Mesenchymal stem cell (in vitro differentiated cells and primary cell): Measurements from ENCODE around the gene KDM4C.

ENCODE experiments used
- DNase-seq: peaks from one replicate; pipeline ENCODE4 v3.0.0-alpha.2; 2013
- H2AFZ ChIP-seq: one replicate; pipeline ENCODE4 v1.6.1; 2013; ENCODE audit warnings: low read depth, mild to moderate bottlenecking, control low read depth, inconsistent platforms, low read length, moderate library complexity
- H2AK5ac ChIP-seq: 2 replicates; pipeline ENCODE4 v1.6.1; 2013; ENCODE audit warnings: low read length, moderate library complexity, mild to moderate bottlenecking, inconsistent platforms; ENCODE audit not compliant: severe bottlenecking
- H2BK120ac ChIP-seq: one replicate; pipeline ENCODE4 v1.6.1; 2013; ENCODE audit warnings: low read depth, mild to moderate bottlenecking, inconsistent platforms, low read length, moderate library complexity
- H2BK12ac ChIP-seq, 2 experiments: one replicate each; pipeline ENCODE4 v1.6.1; 2013; ENCODE audit warnings: inconsistent platforms in 2 of 2, low read length in 2 of 2, mild to moderate bottlenecking in 2 of 2, moderate library complexity in 2 of 2, control low read depth in 1 of 2
- H2BK15ac ChIP-seq: one replicate; pipeline ENCODE4 v1.6.1; 2013; ENCODE audit warnings: mild to moderate bottlenecking, low read depth, inconsistent platforms; ENCODE audit not compliant: poor library complexity, severe bottlenecking
- H2BK5ac ChIP-seq: 2 replicates; pipeline ENCODE4 v1.6.1; 2013; ENCODE audit warnings: low read depth, mild to moderate bottlenecking, low read length, control low read depth, inconsistent platforms; ENCODE audit not compliant: poor library complexity, severe bottlenecking
- H3K14ac ChIP-seq, 2 experiments: one replicate each; pipeline ENCODE4 v1.6.1; 2013; ENCODE audit warnings: inconsistent platforms in 2 of 2, low read length in 2 of 2, control low read depth in 1 of 2, mild to moderate bottlenecking in 1 of 2, moderate library complexity in 1 of 2
- H3K18ac ChIP-seq, 2 experiments: one replicate each; pipeline ENCODE4 v1.6.1; 2013; ENCODE audit warnings: inconsistent platforms in 2 of 2, low read length in 2 of 2, control low read depth in 1 of 2, low read depth in 1 of 2, mild to moderate bottlenecking in 1 of 2
- H3K23ac ChIP-seq, 2 experiments: one replicate each; pipeline ENCODE4 v1.6.1; 2013; ENCODE audit warnings: inconsistent platforms in 2 of 2, low read length in 2 of 2, mild to moderate bottlenecking in 2 of 2, moderate library complexity in 2 of 2, control low read depth in 1 of 2
- H3K27ac ChIP-seq: 2 replicates; pipeline ENCODE4 v1.5.1; 2013; ENCODE audit warnings: mild to moderate bottlenecking, moderate library complexity, low read length, control low read depth, inconsistent platforms; ENCODE audit not compliant: poor library complexity, severe bottlenecking
- H3K27me3 ChIP-seq, 2 experiments: 2 replicates each; pipeline versions ENCODE4 v1.6.1 to v1.7.0; 2013; ENCODE audit warnings: low read length in 2 of 2, mild to moderate bottlenecking in 2 of 2, moderate library complexity in 2 of 2, control low read depth in 1 of 2, inconsistent platforms in 1 of 2; ENCODE audit not compliant: control insufficient read depth in 1 of 2, insufficient read depth in 1 of 2
- H3K36me3 ChIP-seq, 2 experiments: 2 replicates each; pipeline versions ENCODE4 v1.6.1 to v1.7.0; 2013; ENCODE audit warnings: low read length in 2 of 2, control low read depth in 1 of 2, inconsistent platforms in 1 of 2, low read depth in 1 of 2, mild to moderate bottlenecking in 1 of 2; ENCODE audit not compliant: insufficient read depth in 2 of 2, control insufficient read depth in 1 of 2
- H3K4ac ChIP-seq, 2 experiments: one replicate each; pipeline ENCODE4 v1.6.1; 2013; ENCODE audit warnings: inconsistent platforms in 2 of 2, low read length in 2 of 2, mild to moderate bottlenecking in 2 of 2, moderate library complexity in 2 of 2, control low read depth in 1 of 2, low read depth in 1 of 2
- H3K4me1 ChIP-seq: 2 replicates; pipeline ENCODE4 v1.6.1; 2013; ENCODE audit warnings: low read depth, low read length, control low read depth; ENCODE audit not compliant: control insufficient read depth, insufficient read depth
- H3K4me2 ChIP-seq: 2 replicates; pipeline ENCODE4 v1.6.1; 2013; ENCODE audit warnings: low read length, mild to moderate bottlenecking, inconsistent platforms; ENCODE audit not compliant: poor library complexity, severe bottlenecking
- H3K4me3 ChIP-seq, 2 experiments: 2 replicates each; pipeline versions ENCODE4 v1.5.1 to v1.7.0; 2013; ENCODE audit warnings: low read length in 2 of 2, mild to moderate bottlenecking in 2 of 2, control low read depth in 1 of 2, low read depth in 1 of 2; ENCODE audit not compliant: insufficient read depth in 1 of 2
- H3K79me1 ChIP-seq: replicated peaks from 2 replicates; pipeline ENCODE4 v1.6.1; 2013; ENCODE audit warnings: mild to moderate bottlenecking, control low read depth, low read length, inconsistent platforms; ENCODE audit not compliant: poor library complexity, severe bottlenecking
- H3K9ac ChIP-seq: 2 replicates; pipeline ENCODE4 v1.7.0; 2013; ENCODE audit warnings: mild to moderate bottlenecking, low read length, moderate library complexity
- H3K9me3 ChIP-seq: 2 replicates; pipeline ENCODE4 v1.7.0; 2013; ENCODE audit warnings: mild to moderate bottlenecking, low read length; ENCODE audit not compliant: control insufficient read depth
- H4K8ac ChIP-seq: one replicate; pipeline ENCODE4 v1.6.1; 2013; ENCODE audit warnings: inconsistent platforms, mild to moderate bottlenecking, low read length, moderate library complexity
- H4K91ac ChIP-seq: one replicate; pipeline ENCODE4 v1.6.1; 2013; ENCODE audit warnings: mild to moderate bottlenecking, low read length, inconsistent platforms
- WGBS: methylation state at CpG from one replicate; pipeline ENCODE4 v1.1.7; 2013; ENCODE audit warnings: mixed read lengths; 5-methylcytosine and 5-hydroxymethylcytosine counted together

The KDM4C gene

GRCh38 chr9:6855860-6856259 is 98.1 kb downstream of the KDM4C start:
- Histone ChIP-seq H3K9ac (no peak overlapping the region), H3K27ac (no peak overlapping the region), H3K4ac (no peak overlapping the region), H2BK120ac (no peak overlapping the region), H2BK15ac (no peak overlapping the region), H2BK5ac (no peak overlapping the region), H2AFZ (no peak overlapping the region), H3K27me3 (no peaks in the 10 kb centered on the region), H3K9me3 (no peaks in the 10 kb centered on the region), H3K14ac (no peak overlapping the region), H3K4me1 (peaks cover 8% of the 10 kb centered on the region), H2BK12ac (no peak overlapping the region), H2AK5ac (no peak overlapping the region), H4K8ac (no peak overlapping the region), H3K18ac (peak overlapping the region in 1 of 2 experiments; percentile 24), H3K4me2 (no peak overlapping the region), H4K91ac (no peak overlapping the region), H3K4me3 (no peak overlapping the region), H3K23ac (no peak overlapping the region), H3K79me1 (peaks cover 8% of the 10 kb centered on the region), H3K36me3 (no peaks in the 10 kb centered on the region)
- 100% methylated on average over 2 of the region's 3 CpGs for WGBS
- DNase-seq, result no peak

GRCh38 chr9:6864102-6864501 is 106.3 kb downstream of the KDM4C start:
- no CpG with 5 or more reads among the region's 1 CpG for WGBS
- Histone ChIP-seq H3K4ac (no peak overlapping the region), H2BK120ac (no peak overlapping the region), H3K9me3 (peaks cover 24% of the 10 kb centered on the region), H3K4me2 (no peak overlapping the region), H2BK15ac (no peak overlapping the region), H3K27me3 (no peaks in the 10 kb centered on the region), H3K4me1 (no peaks in the 10 kb centered on the region), H2BK12ac (no peak overlapping the region), H2BK5ac (no peak overlapping the region), H3K4me3 (no peak overlapping the region), H2AFZ (no peak overlapping the region), H3K79me1 (peaks cover 10% of the 10 kb centered on the region), H4K91ac (no peak overlapping the region), H3K36me3 (peaks cover 6 to 8% of the 10 kb centered on the region in 2 experiments), H3K18ac (no peak overlapping the region), H3K14ac (no peak overlapping the region), H3K9ac (no peak overlapping the region), H2AK5ac (no peak overlapping the region), H3K27ac (no peak overlapping the region), H3K23ac (no peak overlapping the region), H4K8ac (no peak overlapping the region)
- no peak for DNase-seq

GRCh38 chr9:6869081-6869948 is 111.5 kb downstream of the KDM4C start:
- 73% methylated on average over 3 of the region's 5 CpGs for WGBS

GRCh38 chr9:6870149-6870548 is 112.4 kb downstream of the KDM4C start:
- Histone ChIP-seq H2BK15ac (no peak overlapping the region), H3K23ac (no peak overlapping the region), H4K91ac (no peak overlapping the region), H2AK5ac (no peak overlapping the region), H2AFZ (no peak overlapping the region), H2BK120ac (no peak overlapping the region), H3K4me3 (no peak overlapping the region), H3K27ac (no peak overlapping the region), H2BK5ac (no peak overlapping the region), H4K8ac (no peak overlapping the region), H3K4ac (no peak overlapping the region), H3K79me1 (peaks cover 21% of the 10 kb centered on the region), H3K14ac (no peak overlapping the region), H3K9ac (no peak overlapping the region), H3K36me3 (peaks cover 0 to 5% of the 10 kb centered on the region in 2 experiments), H3K27me3 (no peaks in the 10 kb centered on the region), H3K4me2 (no peak overlapping the region), H3K4me1 (no peaks in the 10 kb centered on the region), H3K9me3 (peaks cover 3% of the 10 kb centered on the region), H2BK12ac (no peak overlapping the region), H3K18ac (no peak overlapping the region)
- WGBS, result 100% methylated on average over 1 of the region's 1 CpG
- DNase-seq, result no peak

More at GRCh38 chr9:6869081-6869948, 111.5 kb downstream of the KDM4C start:
- H3K36me3 ChIP-seq, result peaks cover 0 to 5% of the 10 kb centered on the region in 2 experiments
- H2BK12ac ChIP-seq, result no peak overlapping the region
- no peak overlapping the region for H2AFZ ChIP-seq
- no peak overlapping the region for H2AK5ac ChIP-seq
- H3K4ac ChIP-seq, result no peak overlapping the region
- no peak overlapping the region for H3K23ac ChIP-seq
- H2BK15ac ChIP-seq, result no peak overlapping the region
- no peak overlapping the region for H3K9ac ChIP-seq
- no peaks in the 10 kb centered on the region for H3K27me3 ChIP-seq
- H3K4me1 ChIP-seq, result no peaks in the 10 kb centered on the region
- H3K79me1 ChIP-seq, result peaks cover 15% of the 10 kb centered on the region
- H4K91ac ChIP-seq, result no peak overlapping the region
- no peak overlapping the region for H3K4me3 ChIP-seq
- peaks cover 9% of the 10 kb centered on the region for H3K9me3 ChIP-seq
- H3K4me2 ChIP-seq, result no peak overlapping the region
- H3K18ac ChIP-seq, result no peak overlapping the region
- no peak overlapping the region for H3K14ac ChIP-seq
- no peak overlapping the region for H4K8ac ChIP-seq
- H2BK120ac ChIP-seq, result no peak overlapping the region
- no peak overlapping the region for H2BK5ac ChIP-seq
- H3K27ac ChIP-seq, result no peak overlapping the region
- peak; percentile 18 for DNase-seq
